ENCODE measurements around the gene NPR1.

NPR1 gene

DNA sequence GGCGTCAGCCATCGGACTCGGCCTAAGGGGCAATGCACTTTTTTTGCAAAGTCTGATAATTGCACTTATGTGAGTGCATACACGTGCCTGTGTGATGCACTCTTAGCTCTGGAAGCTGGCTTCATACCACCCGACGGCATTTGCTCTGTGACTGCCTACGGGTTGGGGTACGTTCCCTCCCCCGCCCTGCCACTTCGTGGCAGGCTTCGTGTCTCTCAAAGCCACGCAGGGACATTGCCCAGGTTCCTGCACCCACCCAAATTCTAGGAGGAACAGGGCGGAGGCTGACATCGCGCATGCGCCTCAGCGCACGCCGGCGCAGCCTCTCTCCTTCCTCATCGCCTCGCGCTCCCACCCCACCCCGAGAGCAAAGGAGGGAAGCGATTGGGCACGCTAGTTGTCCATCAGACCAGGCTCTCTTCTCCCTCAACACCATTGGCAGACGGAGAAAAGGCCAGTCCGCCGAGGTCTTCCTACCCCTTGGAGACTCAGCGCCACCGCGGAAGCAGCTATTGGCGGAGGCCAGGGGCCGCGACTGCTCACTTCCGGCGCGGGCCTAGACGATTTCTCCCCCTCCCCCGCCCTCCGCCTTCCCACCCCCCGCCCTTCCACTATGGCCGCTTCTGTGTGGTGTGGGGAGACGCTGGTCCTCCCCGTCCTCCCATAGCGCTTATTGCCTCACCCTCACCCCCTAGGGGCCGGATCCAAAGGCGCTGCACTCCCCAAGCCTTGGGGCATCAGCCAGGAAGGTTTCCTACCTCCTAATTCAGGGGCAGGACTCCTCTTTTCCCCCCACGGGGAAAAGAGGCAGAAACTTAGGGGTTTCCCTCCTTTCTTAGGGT lies 49.2 kb downstream of the NPR1 start, which contains the start of gene INTS3 (continued):
- TF ChIP-seq ZNF600 (tag by site-specific recombination; IDR thresholded peaks at IDR 0.05) (peak; percentile 21; the same call in 1 of the 2 replicates), ZNF112 (tag by site-specific recombination; IDR thresholded peaks at IDR 0.05) (no peak), GLIS2 (tag by site-specific recombination; IDR thresholded peaks at IDR 0.05) (peak; percentile 99), TRIM28 (IDR thresholded peaks at IDR 0.05; ENCODE audit: borderline replicate concordance, low read length) (no peak), ZNF24 (tag by site-specific recombination; IDR thresholded peaks at IDR 0.05) (0 out of 2 replicates have a peak, but pooled peaks have one; percentile 34), ZNF843 (tag by site-specific recombination; IDR thresholded peaks at IDR 0.05) (no peak), ZBTB1 (tag by site-specific recombination; IDR thresholded peaks at IDR 0.05) (no peak), GLIS1 (tag by site-specific recombination; IDR thresholded peaks at IDR 0.05) (peak; percentile 89), ZNF660 (tag by site-specific recombination; IDR thresholded peaks at IDR 0.05) (0 out of 2 replicates have a peak, but pooled peaks have one; percentile 38), ZIC2 (tag by site-specific recombination; IDR thresholded peaks at IDR 0.05) (no peak), YY2 (tag by site-specific recombination; IDR thresholded peaks at IDR 0.05) (no peak), ZSCAN30 (tag by site-specific recombination; IDR thresholded peaks at IDR 0.05) (peak; percentile 68), SP3 (tag by site-specific recombination; IDR thresholded peaks at IDR 0.05) (peak; percentile 87), ZNF335 (tag by site-specific recombination; conservative IDR thresholded peaks at IDR 0.05) (peak; percentile 80), ZNF2 (tag by site-specific recombination; IDR thresholded peaks at IDR 0.05) (0 out of 2 replicates have a peak, but pooled peaks have one; percentile 42), ZNF23 (tag by site-specific recombination; IDR thresholded peaks at IDR 0.05; ENCODE audit: borderline replicate concordance) (no peak), ZNF223 (tag by site-specific recombination; IDR thresholded peaks at IDR 0.05) (no peak), ZNF624 (tag by site-specific recombination; IDR thresholded peaks at IDR 0.05) (no peak), ZBTB21 (tag by site-specific recombination; IDR thresholded peaks at IDR 0.05) (0 out of 2 replicates have a peak, but pooled peaks have one; percentile 11)
- TF ChIP-seq, protein P1, sequence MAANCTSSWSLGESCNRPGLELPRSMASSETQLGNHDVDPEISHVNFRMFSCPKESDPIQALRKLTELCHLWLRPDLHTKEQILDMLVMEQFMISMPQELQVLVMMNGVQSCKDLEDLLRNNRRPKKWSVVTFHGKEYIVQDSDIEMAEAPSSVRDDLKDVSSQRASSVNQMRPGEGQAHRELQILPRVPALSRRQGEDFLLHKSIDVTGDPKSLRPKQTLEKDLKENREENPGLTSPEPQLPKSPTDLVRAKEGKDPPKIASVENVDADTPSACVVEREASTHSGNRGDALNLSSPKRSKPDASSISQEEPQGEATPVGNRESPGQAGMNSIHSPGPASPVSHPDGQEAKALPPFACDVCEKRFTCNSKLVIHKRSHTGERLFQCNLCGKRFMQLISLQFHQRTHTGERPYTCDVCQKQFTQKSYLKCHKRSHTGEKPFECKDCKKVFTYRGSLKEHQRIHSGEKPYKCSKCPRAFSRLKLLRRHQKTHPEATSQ (tag by site-specific recombination; IDR thresholded peaks at IDR 0.05): no peak
- TF ChIP-seq, protein P2, sequence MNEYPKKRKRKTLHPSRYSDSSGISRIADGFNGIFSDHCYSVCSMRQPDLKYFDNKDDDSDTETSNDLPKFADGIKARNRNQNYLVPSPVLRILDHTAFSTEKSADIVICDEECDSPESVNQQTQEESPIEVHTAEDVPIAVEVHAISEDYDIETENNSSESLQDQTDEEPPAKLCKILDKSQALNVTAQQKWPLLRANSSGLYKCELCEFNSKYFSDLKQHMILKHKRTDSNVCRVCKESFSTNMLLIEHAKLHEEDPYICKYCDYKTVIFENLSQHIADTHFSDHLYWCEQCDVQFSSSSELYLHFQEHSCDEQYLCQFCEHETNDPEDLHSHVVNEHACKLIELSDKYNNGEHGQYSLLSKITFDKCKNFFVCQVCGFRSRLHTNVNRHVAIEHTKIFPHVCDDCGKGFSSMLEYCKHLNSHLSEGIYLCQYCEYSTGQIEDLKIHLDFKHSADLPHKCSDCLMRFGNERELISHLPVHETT (tag by site-specific recombination; IDR thresholded peaks at IDR 0.05): 0 out of 2 replicates have a peak, but pooled peaks have one; percentile 21
- TF ChIP-seq, protein P3, sequence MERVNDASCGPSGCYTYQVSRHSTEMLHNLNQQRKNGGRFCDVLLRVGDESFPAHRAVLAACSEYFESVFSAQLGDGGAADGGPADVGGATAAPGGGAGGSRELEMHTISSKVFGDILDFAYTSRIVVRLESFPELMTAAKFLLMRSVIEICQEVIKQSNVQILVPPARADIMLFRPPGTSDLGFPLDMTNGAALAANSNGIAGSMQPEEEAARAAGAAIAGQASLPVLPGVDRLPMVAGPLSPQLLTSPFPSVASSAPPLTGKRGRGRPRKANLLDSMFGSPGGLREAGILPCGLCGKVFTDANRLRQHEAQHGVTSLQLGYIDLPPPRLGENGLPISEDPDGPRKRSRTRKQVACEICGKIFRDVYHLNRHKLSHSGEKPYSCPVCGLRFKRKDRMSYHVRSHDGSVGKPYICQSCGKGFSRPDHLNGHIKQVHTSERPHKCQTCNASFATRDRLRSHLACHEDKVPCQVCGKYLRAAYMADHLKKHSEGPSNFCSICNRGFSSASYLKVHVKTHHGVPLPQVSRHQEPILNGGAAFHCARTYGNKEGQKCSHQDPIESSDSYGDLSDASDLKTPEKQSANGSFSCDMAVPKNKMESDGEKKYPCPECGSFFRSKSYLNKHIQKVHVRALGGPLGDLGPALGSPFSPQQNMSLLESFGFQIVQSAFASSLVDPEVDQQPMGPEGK (tag by site-specific recombination; IDR thresholded peaks at IDR 0.05): peak; percentile 26; the same call in 1 of the 2 replicates
- TF ChIP-seq, protein P4, sequence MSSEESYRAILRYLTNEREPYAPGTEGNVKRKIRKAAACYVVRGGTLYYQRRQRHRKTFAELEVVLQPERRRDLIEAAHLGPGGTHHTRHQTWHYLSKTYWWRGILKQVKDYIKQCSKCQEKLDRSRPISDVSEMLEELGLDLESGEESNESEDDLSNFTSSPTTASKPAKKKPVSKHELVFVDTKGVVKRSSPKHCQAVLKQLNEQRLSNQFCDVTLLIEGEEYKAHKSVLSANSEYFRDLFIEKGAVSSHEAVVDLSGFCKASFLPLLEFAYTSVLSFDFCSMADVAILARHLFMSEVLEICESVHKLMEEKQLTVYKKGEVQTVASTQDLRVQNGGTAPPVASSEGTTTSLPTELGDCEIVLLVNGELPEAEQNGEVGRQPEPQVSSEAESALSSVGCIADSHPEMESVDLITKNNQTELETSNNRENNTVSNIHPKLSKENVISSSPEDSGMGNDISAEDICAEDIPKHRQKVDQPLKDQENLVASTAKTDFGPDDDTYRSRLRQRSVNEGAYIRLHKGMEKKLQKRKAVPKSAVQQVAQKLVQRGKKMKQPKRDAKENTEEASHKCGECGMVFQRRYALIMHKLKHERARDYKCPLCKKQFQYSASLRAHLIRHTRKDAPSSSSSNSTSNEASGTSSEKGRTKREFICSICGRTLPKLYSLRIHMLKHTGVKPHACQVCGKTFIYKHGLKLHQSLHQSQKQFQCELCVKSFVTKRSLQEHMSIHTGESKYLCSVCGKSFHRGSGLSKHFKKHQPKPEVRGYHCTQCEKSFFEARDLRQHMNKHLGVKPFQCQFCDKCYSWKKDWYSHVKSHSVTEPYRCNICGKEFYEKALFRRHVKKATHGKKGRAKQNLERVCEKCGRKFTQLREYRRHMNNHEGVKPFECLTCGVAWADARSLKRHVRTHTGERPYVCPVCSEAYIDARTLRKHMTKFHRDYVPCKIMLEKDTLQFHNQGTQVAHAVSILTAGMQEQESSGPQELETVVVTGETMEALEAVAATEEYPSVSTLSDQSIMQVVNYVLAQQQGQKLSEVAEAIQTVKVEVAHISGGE (tag by site-specific recombination; conservative IDR thresholded peaks at IDR 0.05; ENCODE audit: low read depth): peak; percentile 90
- TF ChIP-seq, protein P5, sequence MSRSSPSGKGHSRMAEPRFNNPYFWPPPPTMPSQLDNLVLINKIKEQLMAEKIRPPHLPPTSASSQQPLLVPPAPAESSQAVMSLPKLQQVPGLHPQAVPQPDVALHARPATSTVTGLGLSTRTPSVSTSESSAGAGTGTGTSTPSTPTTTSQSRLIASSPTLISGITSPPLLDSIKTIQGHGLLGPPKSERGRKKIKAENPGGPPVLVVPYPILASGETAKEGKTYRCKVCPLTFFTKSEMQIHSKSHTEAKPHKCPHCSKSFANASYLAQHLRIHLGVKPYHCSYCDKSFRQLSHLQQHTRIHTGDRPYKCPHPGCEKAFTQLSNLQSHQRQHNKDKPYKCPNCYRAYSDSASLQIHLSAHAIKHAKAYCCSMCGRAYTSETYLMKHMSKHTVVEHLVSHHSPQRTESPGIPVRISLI (tag by site-specific recombination; IDR thresholded peaks at IDR 0.05): 0 out of 2 replicates have a peak, but pooled peaks have one; percentile 3
- TF ChIP-seq, protein P6, sequence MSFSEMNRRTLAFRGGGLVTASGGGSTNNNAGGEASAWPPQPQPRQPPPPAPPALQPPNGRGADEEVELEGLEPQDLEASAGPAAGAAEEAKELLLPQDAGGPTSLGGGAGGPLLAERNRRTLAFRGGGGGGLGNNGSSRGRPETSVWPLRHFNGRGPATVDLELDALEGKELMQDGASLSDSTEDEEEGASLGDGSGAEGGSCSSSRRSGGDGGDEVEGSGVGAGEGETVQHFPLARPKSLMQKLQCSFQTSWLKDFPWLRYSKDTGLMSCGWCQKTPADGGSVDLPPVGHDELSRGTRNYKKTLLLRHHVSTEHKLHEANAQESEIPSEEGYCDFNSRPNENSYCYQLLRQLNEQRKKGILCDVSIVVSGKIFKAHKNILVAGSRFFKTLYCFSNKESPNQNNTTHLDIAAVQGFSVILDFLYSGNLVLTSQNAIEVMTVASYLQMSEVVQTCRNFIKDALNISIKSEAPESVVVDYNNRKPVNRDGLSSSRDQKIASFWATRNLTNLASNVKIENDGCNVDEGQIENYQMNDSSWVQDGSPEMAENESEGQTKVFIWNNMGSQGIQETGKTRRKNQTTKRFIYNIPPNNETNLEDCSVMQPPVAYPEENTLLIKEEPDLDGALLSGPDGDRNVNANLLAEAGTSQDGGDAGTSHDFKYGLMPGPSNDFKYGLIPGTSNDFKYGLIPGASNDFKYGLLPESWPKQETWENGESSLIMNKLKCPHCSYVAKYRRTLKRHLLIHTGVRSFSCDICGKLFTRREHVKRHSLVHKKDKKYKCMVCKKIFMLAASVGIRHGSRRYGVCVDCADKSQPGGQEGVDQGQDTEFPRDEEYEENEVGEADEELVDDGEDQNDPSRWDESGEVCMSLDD (tag by site-specific recombination; IDR thresholded peaks at IDR 0.05): no peak; the same call in none of the 2 replicates
- TF ChIP-seq, protein P7, sequence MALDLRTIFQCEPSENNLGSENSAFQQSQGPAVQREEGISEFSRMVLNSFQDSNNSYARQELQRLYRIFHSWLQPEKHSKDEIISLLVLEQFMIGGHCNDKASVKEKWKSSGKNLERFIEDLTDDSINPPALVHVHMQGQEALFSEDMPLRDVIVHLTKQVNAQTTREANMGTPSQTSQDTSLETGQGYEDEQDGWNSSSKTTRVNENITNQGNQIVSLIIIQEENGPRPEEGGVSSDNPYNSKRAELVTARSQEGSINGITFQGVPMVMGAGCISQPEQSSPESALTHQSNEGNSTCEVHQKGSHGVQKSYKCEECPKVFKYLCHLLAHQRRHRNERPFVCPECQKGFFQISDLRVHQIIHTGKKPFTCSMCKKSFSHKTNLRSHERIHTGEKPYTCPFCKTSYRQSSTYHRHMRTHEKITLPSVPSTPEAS (tag by site-specific recombination; IDR thresholded peaks at IDR 0.05): no peak

All from HEK293 (cell line).